Sciatic nerve (tissue), 2 donors: ENCODE results near the gene ZNF414. TPM values are rescaled to one million over a fixed set of nuclear protein-coding genes. Genes with fewer than 3 reads are reported as not detected.
"Not testable (repeated sequence)": the region's sequence is repeated elsewhere in the genome, so short reads cannot be mapped to it uniquely, and the experiment has no call there.

ENCODE experiments used
- ATAC-seq: fragments of 200-7000 bp; cut with Tn5 transposase; one replicate; pipeline ENCODE4 v1.9.1; 2020; ENCODE audit warnings: mild to moderate bottlenecking, moderate library complexity
- DNase-seq: peaks from one replicate; pipeline ENCODE4 v3.0.0-alpha.2; 2020; ENCODE audit warnings: low spot score
- intact Hi-C: fragments of 100-400 bp; cut with DNase I; formaldehyde crosslinking; loops from one replicate; pipeline ENCODE4 v1.14.2; 2022
- total RNA-seq: library from RNA; stranded (reverse); fragmentation: NEBNext Ultra II Directional; extraction: Animal tissue kit (Norgen Biotek cat#: 25700); gene quantifications from one replicate; pipeline ENCODE4 v1.2.1, GENCODE V29; 2021
- donor health status: DM: no; HTN: no; CAD: no.
- donor health status: DM: no; HTN: no; CAD: no.

Gene ZNF414
- total RNA-seq, 1 donor from 2014 or later: 22.2 TPM

GRCh38 chr19:8519388-8519787, 5.4 kb upstream of the ZNF414 start:
- intact Hi-C loops: no loop called here
- ATAC-seq (no peak), DNase-seq (no peak)

- ATAC-seq (no peak), DNase-seq (no peak)
- intact Hi-C loops: no loop called here
Observed at GRCh38 chr19:8518536-8518935, 4.6 kb upstream of the ZNF414 start.

GRCh38 chr19:8517551-8518442, 3.8 kb upstream of the ZNF414 start:
- intact Hi-C loops: no loop called here
- no peak for ATAC-seq
- DNase-seq: no peak

- DNase-seq: no peak
- intact Hi-C loops: no loop called here
- ATAC-seq: no peak
Observed at GRCh38 chr19:8515317-8515716, 1.4 kb upstream of the ZNF414 start.

GRCh38 chr19:8514505-8515009, 590 bp upstream of the ZNF414 start:
- DNase-seq, ATAC-seq, intact Hi-C loops: not testable (repeated sequence)

GRCh38 chr19:8513036-8513686, 806 bp downstream of the ZNF414 start:
- intact Hi-C loops: no loop called here
- DNase-seq: no peak
- peak; percentile 2 for ATAC-seq

GRCh38 chr19:8512115-8512967, 1.6 kb downstream of the ZNF414 start:
- intact Hi-C loops: no loop called here
- no peak for ATAC-seq
- DNase-seq: no peak

GRCh38 chr19:8511573-8512101, 2.3 kb downstream of the ZNF414 start:
- intact Hi-C loops: no loop called here
- ATAC-seq: no peak

GRCh38 chr19:8510589-8511115, 3.3 kb downstream of the ZNF414 start:
- intact Hi-C loops: no loop called here
- ATAC-seq (no peak), DNase-seq (no peak)

More at GRCh38 chr19:8511573-8512101, 2.3 kb downstream of the ZNF414 start:
- no peak for DNase-seq

- ATAC-seq (peak; percentile 6), DNase-seq (no peak)
- intact Hi-C loops: loop anchor here (10.0 kb wide), 1 partner anchor 152 kb away; no protein-coding TSS in a partner anchor
Observed at GRCh38 chr19:8506402-8506957, 7.5 kb downstream of the ZNF414 start.

GRCh38 chr19:8505680-8506401, 8.1 kb downstream of the ZNF414 start:
- DNase-seq: peak; percentile 90
- intact Hi-C loops: loop anchor here (10.0 kb wide), 1 partner anchor 151 kb away; no protein-coding TSS in a partner anchor
- peak; percentile 83 for ATAC-seq

- DNase-seq (no peak), ATAC-seq (no peak)
- intact Hi-C loops: loop anchor here (10.0 kb wide), 1 partner anchor 150 kb away; no protein-coding TSS in a partner anchor
Observed at GRCh38 chr19:8504919-8505318, 9.0 kb downstream of the ZNF414 start.

- intact Hi-C loops: loop anchor here (10.0 kb wide), 1 partner anchor 149 kb away; no protein-coding TSS in a partner anchor
- ATAC-seq (no peak), DNase-seq (no peak)
Observed at GRCh38 chr19:8504171-8504570, 9.8 kb downstream of the ZNF414 start.

GRCh38 chr19:8503510-8503909, 10.5 kb downstream of the ZNF414 start:
- intact Hi-C loops: loop anchor here (10.0 kb wide), 1 partner anchor 149 kb away; no protein-coding TSS in a partner anchor
- DNase-seq (no peak), ATAC-seq (no peak)

GRCh38 chr19:8501981-8502380, 12.0 kb downstream of the ZNF414 start:
- intact Hi-C loops: loop anchor here (10.0 kb wide), 1 partner anchor 147 kb away; no protein-coding TSS in a partner anchor
- ATAC-seq (no peak), DNase-seq (no peak)

- intact Hi-C loops: loop anchor here (10.0 kb wide), 1 partner anchor 147 kb away; no protein-coding TSS in a partner anchor
- ATAC-seq (no peak), DNase-seq (no peak)
Observed at GRCh38 chr19:8501516-8501915, 12.5 kb downstream of the ZNF414 start.

GRCh38 chr19:8500158-8500557, 13.8 kb downstream of the ZNF414 start:
- ATAC-seq (peak; percentile 22), DNase-seq (no peak)
- intact Hi-C loops: loop anchor here (10.0 kb wide), 1 partner anchor 145 kb away; no protein-coding TSS in a partner anchor
